Measurements from ENCODE around the gene EPHA2.

Gene EPHA2

DNA sequence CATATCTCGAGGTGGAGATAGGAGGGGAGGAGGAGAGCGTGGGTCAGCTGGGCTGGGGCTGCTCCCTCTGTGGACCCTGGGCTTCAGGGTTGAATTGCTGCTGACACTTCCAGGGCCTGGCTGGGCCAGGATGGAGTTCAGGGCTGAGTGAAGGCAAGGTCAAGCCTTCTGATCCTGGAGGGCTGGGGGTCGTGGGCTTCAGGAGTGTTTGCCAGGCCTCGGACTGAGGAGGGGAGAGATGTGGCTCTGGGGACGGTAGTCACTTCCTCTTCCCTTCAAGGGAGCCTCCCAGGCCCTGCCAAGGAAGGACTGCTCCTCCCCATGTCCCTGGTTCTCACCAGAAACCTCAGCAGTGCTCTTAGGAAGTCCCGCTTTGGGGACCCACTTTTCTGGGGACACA is 70.3 kb downstream of the EPHA2 start:
- Mint-ChIP-seq H3K9me3 (no peaks in the 10 kb centered on the region), H3K4me3 (no peak overlapping the region), H3K27ac (no peak overlapping the region), H3K27me3 (peaks cover 2% of the 10 kb centered on the region), H3K4me1 (no peaks in the 10 kb centered on the region), H3K36me3 (ENCODE audit: low read depth) (no peaks in the 10 kb centered on the region)
- no peak for ATAC-seq
- DNase-seq = no peak

- peaks cover 2% of the 10 kb centered on the region for H3K27me3 Mint-ChIP-seq
- no peak for ATAC-seq
- no peak overlapping the region for H3K27ac Mint-ChIP-seq
- H3K9me3 Mint-ChIP-seq = no peaks in the 10 kb centered on the region
- H3K4me1 Mint-ChIP-seq = peaks cover 5% of the 10 kb centered on the region
- H3K4me3 Mint-ChIP-seq = no peak overlapping the region
- no peaks in the 10 kb centered on the region for H3K36me3 Mint-ChIP-seq (ENCODE audit: low read depth)
- no peak for DNase-seq
These were observed 72.4 kb downstream of the EPHA2 start for GRCh38 chr1:16083486-16083885.

DNA sequence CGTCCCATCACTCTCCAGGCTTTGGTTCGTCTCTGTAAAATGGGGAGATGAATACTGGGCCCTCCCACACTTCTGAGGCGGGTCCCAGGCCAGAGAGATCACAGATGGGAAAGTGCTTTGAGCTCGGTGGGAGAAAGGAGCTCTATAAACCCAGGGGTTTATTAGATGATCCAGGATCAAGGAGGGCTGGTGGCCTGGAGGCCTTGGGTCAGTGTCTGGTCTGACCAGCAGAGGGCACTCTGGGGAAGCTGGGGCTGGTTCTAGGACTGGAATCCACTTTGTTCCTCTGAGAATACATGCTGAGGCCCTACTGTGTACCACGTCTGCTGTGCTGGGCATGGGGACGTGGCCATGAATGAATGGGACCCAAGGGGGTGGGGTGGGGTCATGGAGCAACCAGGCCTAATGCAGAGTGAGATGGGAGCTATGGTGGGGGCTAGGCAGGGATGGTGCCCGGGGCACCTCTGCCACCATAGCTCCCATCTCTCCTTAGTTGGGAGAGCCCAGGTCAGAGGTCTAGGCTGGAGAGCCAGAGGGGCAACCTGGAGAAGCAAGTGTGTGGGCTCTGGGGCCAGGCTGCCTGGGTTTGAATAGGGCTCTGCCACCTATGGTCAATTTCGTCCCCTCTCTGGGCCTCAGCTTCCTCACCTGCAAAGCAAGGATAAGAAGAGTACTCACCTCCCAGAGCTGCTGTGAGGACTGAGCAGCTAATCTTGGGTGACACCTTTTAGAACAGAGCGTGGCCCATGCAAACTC is 73.4 kb downstream of the EPHA2 start:
- H3K4me1 Mint-ChIP-seq = peaks cover 5% of the 10 kb centered on the region
- H3K27me3 Mint-ChIP-seq = peaks cover 2% of the 10 kb centered on the region

DNA sequence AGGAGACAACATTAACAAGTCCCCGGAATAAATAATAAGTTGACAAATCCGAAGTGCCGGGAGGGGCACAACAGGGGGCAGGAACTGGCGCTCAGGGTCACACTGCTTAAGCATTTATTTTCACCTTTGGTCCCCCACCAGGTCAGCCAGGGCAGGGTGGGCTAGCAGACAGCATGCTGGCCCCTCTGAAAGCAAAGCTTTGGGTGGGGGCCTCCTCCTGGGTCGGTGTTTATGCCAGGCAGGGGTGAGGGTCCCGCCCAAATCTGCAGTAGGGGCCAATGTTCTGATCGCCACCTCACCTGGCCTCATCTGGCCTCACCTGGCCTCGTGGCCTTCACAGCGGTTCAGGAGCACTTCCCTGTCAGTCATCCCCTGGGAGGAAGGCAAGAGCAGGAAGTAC is 74.2 kb downstream of the EPHA2 start:
- Mint-ChIP-seq H3K27me3 (peaks cover 2% of the 10 kb centered on the region), H3K36me3 (ENCODE audit: low read depth) (no peaks in the 10 kb centered on the region), H3K9me3 (no peaks in the 10 kb centered on the region), H3K4me1 (peaks cover 5% of the 10 kb centered on the region), H3K4me3 (no peak overlapping the region), H3K27ac (no peak overlapping the region)
- ATAC-seq (no peak), DNase-seq (no peak)

More for the DNA sequence above, 73.4 kb downstream of the EPHA2 start:
- Mint-ChIP-seq H3K9me3 (no peaks in the 10 kb centered on the region), H3K4me3 (no peak overlapping the region), H3K36me3 (ENCODE audit: low read depth) (no peaks in the 10 kb centered on the region), H3K27ac (no peak overlapping the region)
- DNase-seq = peak; percentile 79
- ATAC-seq = peak; percentile 34

- DNase-seq (no peak), ATAC-seq (no peak)
- Mint-ChIP-seq H3K27me3 (peaks cover 2% of the 10 kb centered on the region), H3K4me1 (peaks cover 5% of the 10 kb centered on the region), H3K36me3 (ENCODE audit: low read depth) (no peaks in the 10 kb centered on the region), H3K27ac (no peak overlapping the region), H3K4me3 (no peak overlapping the region), H3K9me3 (no peaks in the 10 kb centered on the region)
These were observed 75.3 kb downstream of the EPHA2 start for GRCh38 chr1:16080422-16081150.

GRCh38 chr1:16078925-16079656 is 76.8 kb downstream of the EPHA2 start:
- H3K9me3 Mint-ChIP-seq = no peaks in the 10 kb centered on the region
- ATAC-seq (peak; percentile 61), DNase-seq (peak; percentile 76)
- H3K27me3 Mint-ChIP-seq = peaks cover 5% of the 10 kb centered on the region
- no peaks in the 10 kb centered on the region for H3K36me3 Mint-ChIP-seq (ENCODE audit: low read depth)
- H3K27ac Mint-ChIP-seq = peak overlapping the region; percentile 59
- peaks cover 8% of the 10 kb centered on the region for H3K4me1 Mint-ChIP-seq
- peak overlapping the region; percentile 45 for H3K4me3 Mint-ChIP-seq

GRCh38 chr1:16077406-16078245 is 78.2 kb downstream of the EPHA2 start:
- DNase-seq = no peak
- ATAC-seq = no peak

GRCh38 chr1:16076865-16077238 is 79.0 kb downstream of the EPHA2 start:
- peaks cover 13% of the 10 kb centered on the region for H3K27me3 Mint-ChIP-seq
- H3K27ac Mint-ChIP-seq = no peak overlapping the region
- H3K4me1 Mint-ChIP-seq = peaks cover 13% of the 10 kb centered on the region
- no peak overlapping the region for H3K4me3 Mint-ChIP-seq
- H3K9me3 Mint-ChIP-seq = no peaks in the 10 kb centered on the region
- DNase-seq (no peak), ATAC-seq (no peak)
- H3K36me3 Mint-ChIP-seq (ENCODE audit: low read depth) = no peaks in the 10 kb centered on the region

More at GRCh38 chr1:16077406-16078245, 78.2 kb downstream of the EPHA2 start:
- Mint-ChIP-seq H3K4me3 (no peak overlapping the region), H3K9me3 (no peaks in the 10 kb centered on the region), H3K27me3 (peaks cover 9% of the 10 kb centered on the region), H3K36me3 (ENCODE audit: low read depth) (no peaks in the 10 kb centered on the region), H3K27ac (no peak overlapping the region), H3K4me1 (peaks cover 13% of the 10 kb centered on the region)

DNA sequence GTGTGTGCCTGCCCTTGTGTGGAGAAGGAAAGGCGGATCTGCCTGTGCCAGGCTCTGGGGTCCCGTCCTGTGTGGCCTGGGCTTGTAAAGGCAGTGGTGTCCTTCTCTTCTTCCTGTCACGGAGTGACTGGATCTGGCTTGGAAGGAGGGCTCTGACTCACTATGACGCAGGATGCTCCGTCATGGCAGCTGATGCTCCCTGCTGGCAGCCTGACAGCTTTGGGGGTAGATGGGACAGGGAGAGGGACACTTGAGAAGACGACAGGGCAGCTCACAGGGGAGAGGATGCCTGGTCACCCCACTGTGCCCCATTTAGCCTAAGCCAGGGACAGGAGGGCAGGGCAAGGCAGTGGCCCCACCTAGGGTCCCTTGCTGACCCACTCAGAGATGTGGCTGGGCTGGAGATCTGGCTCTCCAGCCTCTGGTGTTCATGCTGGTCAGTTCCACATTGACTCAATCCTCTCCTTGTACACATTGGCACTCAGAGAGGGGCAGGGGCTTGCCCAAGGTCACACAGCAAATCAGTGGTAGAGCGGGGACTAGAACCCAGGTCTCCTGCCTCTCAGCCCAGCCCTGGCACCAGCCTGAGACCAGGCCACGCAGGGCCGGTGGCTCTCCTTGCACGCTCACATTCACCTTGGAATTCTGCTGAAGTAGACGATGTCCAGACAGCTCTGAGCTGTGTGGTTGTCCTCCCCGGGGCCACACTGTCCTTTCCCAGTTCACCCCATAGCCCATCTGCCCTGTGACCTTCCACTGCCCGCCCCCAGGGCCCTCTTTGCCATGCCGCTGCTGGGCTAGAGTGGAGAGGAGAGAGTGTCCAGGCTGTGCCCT is 79.6 kb downstream of the EPHA2 start:
- peaks cover 14% of the 10 kb centered on the region for H3K27me3 Mint-ChIP-seq
- no peak overlapping the region for H3K27ac Mint-ChIP-seq
- DNase-seq (no peak), ATAC-seq (no peak)
- H3K4me3 Mint-ChIP-seq = no peak overlapping the region
- peaks cover 13% of the 10 kb centered on the region for H3K4me1 Mint-ChIP-seq
- H3K9me3 Mint-ChIP-seq = no peaks in the 10 kb centered on the region
- H3K36me3 Mint-ChIP-seq (ENCODE audit: low read depth) = no peaks in the 10 kb centered on the region

DNA sequence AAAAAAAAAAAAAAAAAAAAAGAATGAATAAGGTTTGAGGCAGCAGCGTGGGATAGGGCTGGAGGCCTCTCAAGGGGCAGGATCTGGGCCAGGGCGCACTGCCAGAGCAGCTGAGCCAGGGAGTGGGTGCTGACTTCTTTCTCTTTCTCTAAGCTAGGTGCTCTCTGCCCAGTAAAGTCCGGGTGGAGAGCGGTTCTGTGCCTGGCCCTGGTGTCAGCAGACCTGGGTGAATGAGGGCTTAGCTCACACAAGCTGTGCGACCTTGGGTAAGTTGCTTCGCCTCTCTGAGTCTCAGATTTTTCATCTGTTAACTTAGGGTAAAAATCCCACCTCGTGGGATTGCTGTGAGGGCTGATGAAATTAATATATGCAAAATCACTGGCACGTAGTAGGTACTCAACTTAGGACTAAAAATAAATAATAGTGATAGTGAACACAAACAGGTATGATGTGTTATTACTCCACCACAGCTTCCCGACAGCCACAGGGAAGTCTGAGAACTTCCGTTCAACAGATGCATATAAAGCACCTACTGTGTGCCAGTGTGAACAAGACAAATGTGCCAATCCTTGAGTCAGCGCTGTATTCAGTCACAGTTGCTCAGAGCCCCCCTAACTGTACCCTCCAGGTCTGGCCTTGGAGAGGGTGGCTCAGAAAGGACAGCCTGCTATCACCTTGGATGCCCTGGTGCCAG is 80.4 kb downstream of the EPHA2 start:
- DNase-seq (no peak), ATAC-seq (no peak)
- Mint-ChIP-seq H3K4me3 (no peak overlapping the region), H3K4me1 (peaks cover 13% of the 10 kb centered on the region), H3K27me3 (peaks cover 14% of the 10 kb centered on the region), H3K9me3 (no peaks in the 10 kb centered on the region), H3K36me3 (ENCODE audit: low read depth) (no peaks in the 10 kb centered on the region), H3K27ac (no peak overlapping the region)
